ENCODE data around the gene UEVLD.

UEVLD gene

DNA sequence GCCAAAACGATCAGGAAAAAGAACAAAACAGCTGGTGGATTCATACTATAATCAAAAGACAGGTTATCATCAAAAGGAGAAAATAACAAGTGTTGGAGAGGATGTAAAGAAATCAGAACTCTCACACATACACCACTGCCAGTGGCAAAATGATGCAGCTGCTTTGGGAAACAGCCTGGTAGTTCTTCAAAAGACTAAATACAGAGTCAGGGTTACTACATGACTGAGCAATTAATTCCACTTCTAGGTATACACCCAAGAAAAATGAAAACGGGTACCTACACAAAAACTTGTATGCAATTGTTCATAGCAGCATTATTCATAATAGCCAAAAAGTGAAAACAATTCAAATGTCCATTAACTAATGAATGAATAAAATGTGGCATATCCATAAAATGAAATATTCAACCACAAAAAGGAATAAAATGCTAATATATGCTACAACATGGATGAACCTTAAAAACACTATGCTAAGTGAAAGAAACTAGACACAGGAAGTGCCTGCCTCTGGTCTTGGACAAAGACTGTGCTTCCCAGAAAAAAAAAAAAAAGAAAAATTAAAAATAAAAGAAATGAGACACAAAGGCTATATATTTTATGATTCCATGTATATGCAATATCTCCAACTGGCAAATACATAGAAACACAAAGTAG, 8.3 kb downstream of the UEVLD start:
- DNase-seq: no peak

- DNase-seq: no peak
Observed at GRCh38 chr11:18578975-18579598, 9.4 kb downstream of the UEVLD start.

GRCh38 chr11:18575361-18575760, 13.2 kb downstream of the UEVLD start:
- no peak for DNase-seq

DNA sequence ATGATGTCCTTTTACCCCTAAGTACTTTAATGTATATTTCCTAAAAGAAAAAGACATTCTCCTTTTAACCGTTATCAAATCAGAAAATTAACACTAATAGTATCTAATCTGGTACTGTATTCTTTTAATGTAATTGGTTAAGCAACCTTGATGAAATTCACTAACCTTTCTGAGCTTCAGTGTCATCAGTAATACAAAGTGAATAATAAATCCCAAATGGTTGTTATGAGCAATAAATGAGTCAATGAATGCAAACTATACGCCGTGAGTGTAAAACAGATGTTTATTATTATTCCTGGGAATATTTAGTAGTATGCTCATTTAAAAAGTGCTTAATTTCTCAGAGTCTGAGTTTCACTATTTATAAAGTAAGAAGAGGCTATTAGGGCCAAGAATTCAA, 21.5 kb downstream of the UEVLD start:
- no peak for DNase-seq

DNA sequence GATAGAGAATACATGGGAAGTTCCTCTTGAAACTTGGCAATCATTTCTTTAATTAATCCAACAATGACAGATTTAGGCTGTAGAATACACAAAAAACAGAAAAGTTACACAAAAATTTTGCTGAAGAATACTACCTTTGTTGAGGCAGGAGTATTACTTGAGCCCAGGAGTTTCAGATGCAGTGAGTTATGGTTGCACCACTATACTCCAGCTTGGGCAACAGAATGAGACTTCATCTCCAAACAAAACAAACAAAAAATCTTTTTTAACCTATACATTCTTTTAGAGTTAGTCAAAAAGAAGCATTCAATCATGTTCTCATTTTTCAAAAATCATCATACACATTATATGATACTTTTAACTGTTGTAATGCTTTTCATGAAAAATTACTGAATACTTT, 22.1 kb downstream of the UEVLD start:
- no peak for DNase-seq

DNA sequence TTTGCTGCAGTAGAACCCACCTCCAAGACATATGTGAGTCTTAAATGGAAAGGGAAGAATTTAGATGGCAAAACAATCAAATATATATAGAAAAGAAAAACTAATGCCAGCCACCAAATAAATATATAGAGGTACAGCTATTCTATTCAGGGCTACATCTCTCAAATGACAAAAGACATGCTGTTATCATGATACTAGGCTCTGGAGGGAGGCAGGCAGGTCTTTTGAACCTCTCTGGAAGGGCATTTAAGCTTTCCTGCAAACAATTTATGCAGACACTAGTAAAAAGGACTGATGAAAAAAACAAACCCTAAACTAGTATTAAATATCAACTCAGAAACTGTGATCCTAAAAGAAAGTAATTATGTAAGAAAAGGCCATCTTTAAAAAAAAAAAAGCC, 24.4 kb downstream of the UEVLD start:
- DNase-seq: no peak

DNA sequence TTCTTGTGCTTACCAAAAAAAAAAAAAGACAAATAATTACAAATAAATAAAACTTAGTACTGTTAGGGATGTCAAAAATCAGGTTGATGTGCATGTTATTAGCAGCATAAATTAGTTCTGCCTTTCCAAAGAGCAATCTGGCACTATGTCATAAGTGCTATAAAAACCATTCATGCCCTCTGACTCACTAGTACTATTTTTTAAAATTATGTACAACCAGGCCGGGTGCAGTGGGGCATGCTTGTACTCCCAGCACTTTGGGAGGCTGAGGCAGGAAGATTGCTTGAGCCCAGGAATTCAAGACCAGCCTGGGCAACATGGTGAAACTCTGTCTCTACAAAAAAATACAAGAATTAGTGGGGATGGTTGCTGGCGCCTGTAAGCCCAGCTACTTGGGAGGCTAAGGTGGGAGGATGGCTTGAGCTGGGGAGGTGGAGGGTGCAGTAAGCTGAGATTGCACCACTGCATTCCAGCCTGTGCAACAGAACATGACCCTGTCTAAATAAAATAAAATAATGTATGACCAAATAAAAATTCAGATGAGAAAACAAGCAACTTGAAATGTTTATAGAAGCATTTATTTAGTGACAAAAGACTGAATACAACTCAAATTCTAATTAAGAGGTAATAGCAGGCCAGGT, 25.3 kb downstream of the UEVLD start:
- DNase-seq: no peak

- no peak for DNase-seq
Observed at GRCh38 chr11:18548001-18548400, 40.5 kb downstream of the UEVLD start.

GRCh38 chr11:18540207-18541009, 48.1 kb downstream of the UEVLD start:
- DNase-seq: no peak

GRCh38 chr11:18536209-18536608, 52.3 kb downstream of the UEVLD start:
- no peak for DNase-seq

- no peak for DNase-seq
Observed at GRCh38 chr11:18534245-18534644, 54.3 kb downstream of the UEVLD start.

- no peak for DNase-seq
Observed at GRCh38 chr11:18533365-18533764, 55.2 kb downstream of the UEVLD start.

GRCh38 chr11:18527512-18527911, 61.0 kb downstream of the UEVLD start:
- DNase-seq: no peak

DNA sequence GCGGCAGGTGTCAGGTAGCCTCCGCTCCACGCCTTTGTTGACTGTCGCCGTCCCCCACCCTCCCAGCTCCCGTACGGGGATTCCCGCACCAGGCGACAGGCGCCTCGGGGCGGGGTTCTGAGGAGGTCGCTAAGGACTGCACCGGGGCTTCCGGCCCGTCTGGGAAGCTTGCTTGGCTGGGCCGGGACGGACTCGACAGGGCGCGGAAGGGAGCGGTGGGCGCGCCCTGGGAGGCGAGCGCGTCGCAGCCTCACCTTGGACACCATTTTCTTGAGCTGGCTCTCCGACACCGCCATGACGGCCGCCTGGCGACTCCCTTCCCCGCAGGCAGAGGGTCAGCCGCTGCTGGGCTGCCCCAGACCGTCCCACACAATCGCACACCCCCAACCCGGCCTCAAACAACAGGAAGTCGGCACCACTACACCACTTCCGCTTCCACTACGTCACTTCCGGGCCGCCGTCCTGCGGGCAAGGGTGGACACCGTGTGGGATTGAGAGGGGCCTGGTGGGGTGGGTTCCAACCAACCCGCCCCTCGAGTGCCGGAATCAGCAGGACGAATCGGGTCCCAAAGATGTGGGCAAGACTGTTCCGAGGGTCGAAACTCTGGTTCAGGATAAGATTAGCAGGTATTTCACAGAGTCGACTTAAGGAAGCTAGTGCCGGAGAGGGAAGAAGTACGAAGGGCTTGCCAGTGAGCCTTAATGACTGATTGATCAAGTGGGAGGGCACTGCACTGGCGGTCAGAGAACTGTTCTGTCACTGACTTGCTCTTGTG, 61.8 kb downstream of the UEVLD start, which contains the start of gene TSG101:
TSG101 (minus strand) TSS at position 422 of the 776 bp plus-strand sequence; CDS start at position 296, 126 bp downstream.
- DNase-seq: peak; percentile 87

GRCh38 chr11:18526130-18526520, 62.4 kb downstream of the UEVLD start:
- DNase-seq: no peak

DNA sequence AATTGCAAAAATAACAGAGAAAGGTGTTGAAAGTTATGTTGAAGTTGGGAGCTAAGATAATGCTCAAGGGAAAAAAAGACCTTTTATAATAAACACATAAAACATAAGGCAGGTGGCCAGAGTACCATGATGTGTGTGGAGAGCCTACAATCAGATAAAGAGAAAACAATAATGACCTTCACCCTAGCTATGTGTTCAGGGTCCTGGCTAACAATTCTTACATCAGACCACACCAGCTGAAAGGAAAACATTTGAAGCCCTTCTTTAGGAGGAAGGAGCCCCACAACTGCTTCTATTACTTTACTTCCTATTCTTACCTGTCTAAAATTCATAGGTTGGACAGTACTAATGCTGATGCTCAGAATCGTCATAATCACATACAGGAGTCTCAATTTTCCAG, 64.3 kb downstream of the UEVLD start:
- no peak for DNase-seq

- no peak for DNase-seq
Observed at GRCh38 chr11:18523084-18523483, 65.5 kb downstream of the UEVLD start.

GRCh38 chr11:18522388-18522787, 66.1 kb downstream of the UEVLD start:
- no peak for DNase-seq

GRCh38 chr11:18521122-18521521, 67.4 kb downstream of the UEVLD start:
- no peak for DNase-seq

- no peak for DNase-seq
Observed at GRCh38 chr11:18502352-18502751, 86.2 kb downstream of the UEVLD start.

GRCh38 chr11:18501629-18502028, 86.9 kb downstream of the UEVLD start:
- no peak for DNase-seq

DNA sequence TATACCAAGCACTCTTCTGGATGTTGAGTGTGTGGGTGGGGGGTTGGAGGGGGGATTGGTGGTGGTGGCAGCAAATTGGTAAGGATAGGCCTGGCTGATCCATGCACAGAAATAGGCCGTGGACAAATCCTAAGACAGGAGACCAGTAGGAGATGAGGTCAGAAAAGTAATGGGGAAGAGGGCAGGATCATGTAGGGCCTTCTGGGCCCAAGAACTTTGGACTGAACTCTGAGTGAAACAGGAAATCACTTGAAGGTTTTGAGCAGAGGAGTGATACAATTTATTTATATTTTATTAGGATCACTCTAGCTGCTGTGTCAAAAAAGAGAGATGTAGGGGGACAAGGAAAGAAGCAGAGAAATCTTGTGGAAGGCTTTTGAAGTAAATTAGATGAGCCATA, 90.5 kb downstream of the UEVLD start:
- no peak for DNase-seq

GRCh38 chr11:18495703-18496102, 92.8 kb downstream of the UEVLD start:
- no peak for DNase-seq

All from activated CD4-positive, alpha-beta T cell treated with anti-CD3 and anti-CD28 coated beads, Interleukin-2, amount 50 U/mL, for 4 hours (primary cell).